ENCODE measurements around the gene MYLK.
"Not testable (repeated sequence)": the region's sequence is repeated elsewhere in the genome, so short reads cannot be mapped to it uniquely, and the experiment has no call there.

The MYLK gene

GRCh38 chr3:123712077-123712860, 171.9 kb downstream of the MYLK start:
- TF ChIP-seq CTCF (IDR thresholded peaks at IDR 0.05; ENCODE audit: extremely low read depth, insufficient read depth, missing control alignments), result no peak
- no peak for DNase-seq (ENCODE audit: low spot score)
- in situ Hi-C loops (cut with MboI; ENCODE audit: low pct_unique_long_range_greater_than_20kb, low sequenced_read_pairs, unreplicated experiment), result no loop called here

- DNase-seq (ENCODE audit: low spot score), result no peak
- no peak for TF ChIP-seq CTCF (IDR thresholded peaks at IDR 0.05; ENCODE audit: extremely low read depth, insufficient read depth, missing control alignments)
- in situ Hi-C loops (cut with MboI; ENCODE audit: low pct_unique_long_range_greater_than_20kb, low sequenced_read_pairs, unreplicated experiment), result no loop called here
Observed at GRCh38 chr3:123711356-123711755, 172.8 kb downstream of the MYLK start.

GRCh38 chr3:123708531-123708930, 175.6 kb downstream of the MYLK start:
- in situ Hi-C loops (cut with MboI; ENCODE audit: low pct_unique_long_range_greater_than_20kb, low sequenced_read_pairs, unreplicated experiment), result no loop called here
- DNase-seq (ENCODE audit: low spot score), result no peak
- TF ChIP-seq CTCF (IDR thresholded peaks at IDR 0.05; ENCODE audit: extremely low read depth, insufficient read depth, missing control alignments), result no peak

- DNase-seq (ENCODE audit: low spot score); in situ Hi-C loops (cut with MboI; ENCODE audit: low pct_unique_long_range_greater_than_20kb, low sequenced_read_pairs, unreplicated experiment): not testable (repeated sequence)
Observed at GRCh38 chr3:123707641-123708040, 176.5 kb downstream of the MYLK start.

- no peak for DNase-seq (ENCODE audit: low spot score)
Observed at GRCh38 chr3:123706871-123707270, 177.3 kb downstream of the MYLK start.

GRCh38 chr3:123705488-123706285, 178.4 kb downstream of the MYLK start:
- TF ChIP-seq CTCF (IDR thresholded peaks at IDR 0.05; ENCODE audit: extremely low read depth, insufficient read depth, missing control alignments), result no peak
- in situ Hi-C loops (cut with MboI; ENCODE audit: low pct_unique_long_range_greater_than_20kb, low sequenced_read_pairs, unreplicated experiment), result no loop called here
- DNase-seq (ENCODE audit: low spot score), result no peak

More at GRCh38 chr3:123706871-123707270, 177.3 kb downstream of the MYLK start:
- no peak for TF ChIP-seq CTCF (IDR thresholded peaks at IDR 0.05; ENCODE audit: extremely low read depth, insufficient read depth, missing control alignments)
- in situ Hi-C loops (cut with MboI; ENCODE audit: low pct_unique_long_range_greater_than_20kb, low sequenced_read_pairs, unreplicated experiment), result no loop called here

GRCh38 chr3:123703663-123704062, 180.5 kb downstream of the MYLK start:
- DNase-seq (ENCODE audit: low spot score); in situ Hi-C loops (cut with MboI; ENCODE audit: low pct_unique_long_range_greater_than_20kb, low sequenced_read_pairs, unreplicated experiment): not testable (repeated sequence)

Measured in GM13977 (cell line).